Loucy (cell line): ENCODE measurements around the gene MRPL20.
A peak's percentile ranks its signal among the peaks of the same experiment; 100 is the strongest.
"Not testable (repeated sequence)": the region's sequence is repeated elsewhere in the genome, so short reads cannot be mapped to it uniquely, and the experiment has no call there.

Source experiments
- H2AFZ ChIP-seq: fragments of 200-600 bp; sonication (generic); 2 replicates; pipeline ENCODE4 v1.6.0; 2016; ENCODE audit warnings: antibody characterized with exemption, mild to moderate bottlenecking, low read length, moderate library complexity
- H3F3A ChIP-seq: fragments of 200-600 bp; 2 replicates; pipeline ENCODE4 v1.6.0; 2016; ENCODE audit warnings: antibody characterized with exemption, low read depth, mild to moderate bottlenecking
- H3K27me3 ChIP-seq: fragments of 200-600 bp; sonication (generic); 2 replicates; pipeline ENCODE4 v1.6.1; 2014; ENCODE audit warnings: low read length, mild to moderate bottlenecking; ENCODE audit not compliant: insufficient read depth, poor library complexity, severe bottlenecking
- H3K36me3 ChIP-seq: fragments of 200-600 bp; sonication (generic); 2 replicates; pipeline ENCODE4 v1.6.1; 2016; ENCODE audit warnings: low read length; ENCODE audit not compliant: insufficient read depth
- H3K4me1 ChIP-seq: fragments of 200-600 bp; sonication (generic); 2 replicates; pipeline ENCODE4 v1.5.1; 2014; ENCODE audit warnings: low read length, mild to moderate bottlenecking; ENCODE audit not compliant: insufficient read depth, poor library complexity, severe bottlenecking
- H3K4me2 ChIP-seq: fragments of 200-600 bp; sonication (generic); 2 replicates; pipeline ENCODE4 v1.6.0; 2014; ENCODE audit warnings: antibody characterized with exemption, low read length, low read depth, mild to moderate bottlenecking; ENCODE audit not compliant: poor library complexity, severe bottlenecking
- H3K4me3 ChIP-seq: fragments of 200-600 bp; sonication (generic); 2 replicates; pipeline ENCODE4 v1.5.1; 2014; ENCODE audit warnings: low read length, mild to moderate bottlenecking, mixed read lengths; ENCODE audit not compliant: poor library complexity, severe bottlenecking
- H3K79me2 ChIP-seq: fragments of 200-600 bp; sonication (generic); 2 replicates; pipeline ENCODE4 v1.6.1; 2014; ENCODE audit warnings: low read length; ENCODE audit not compliant: insufficient read depth
- H3K9ac ChIP-seq: fragments of 200-600 bp; sonication (generic); 2 replicates; pipeline ENCODE4 v1.6.0; 2014; ENCODE audit warnings: mild to moderate bottlenecking, low read depth, low read length, moderate library complexity; ENCODE audit not compliant: poor library complexity, severe bottlenecking
- H3K9me2 ChIP-seq: fragments of 200-600 bp; sonication (generic); replicated peaks from 2 replicates; pipeline ENCODE4 v1.6.1; 2016; ENCODE audit warnings: low read depth, low read length, mixed read lengths
- H3K9me3 ChIP-seq: fragments of 200-600 bp; sonication (generic); 2 replicates; pipeline ENCODE4 v1.6.1; 2014; ENCODE audit warnings: mild to moderate bottlenecking, antibody characterized with exemption, low read length, low read depth; ENCODE audit not compliant: insufficient read depth
- H4K20me1 ChIP-seq: fragments of 200-600 bp; sonication (generic); 2 replicates; pipeline ENCODE4 v1.6.0; 2014; ENCODE audit warnings: antibody characterized with exemption, low read length, mild to moderate bottlenecking; ENCODE audit not compliant: insufficient read depth, poor library complexity, severe bottlenecking
- CTCF ChIP-seq: fragments of 200-600 bp; sonication (generic); conservative IDR thresholded peaks from 2 replicates; pipeline ENCODE4 v1.5.1; 2014; ENCODE audit warnings: mild to moderate bottlenecking, antibody characterized with exemption, low read length
- EZH2phosphoT487 ChIP-seq: fragments of 200-600 bp; IDR thresholded peaks from 2 replicates; pipeline ENCODE4 v1.6.1; 2018; ENCODE audit warnings: antibody characterized with exemption, mild to moderate bottlenecking, moderate library complexity, borderline replicate concordance

MRPL20 gene

GRCh38 chr1:1406821-1407635 lies at the start of gene MRPL20:
TSS of gene MRPL20 (minus strand) at chr1:1407293. CDS start at chr1:1407217, 76 bp downstream.
- Histone ChIP-seq H3K9me3 (no peaks in the 10 kb centered on the region), H2AFZ (peak within 1 kb of the TSS; percentile 89), H3K27me3 (no peaks in the 10 kb centered on the region), H3K79me2 (peaks cover 66% of the 10 kb centered on the region), H3K4me1 (peaks cover 24% of the 10 kb centered on the region), H3K9me2 (no peaks in the 10 kb centered on the region), H3K36me3 (peaks cover 22% of the 10 kb centered on the region; the same call in 1 of the 2 replicates), H3K4me2 (peak within 1 kb of the TSS; percentile 98), H3K4me3 (peak within 1 kb of the TSS; percentile 99), H3K9ac (peak within 1 kb of the TSS; percentile 95), H4K20me1 (peaks cover 38% of the 10 kb centered on the region), H3F3A (no peaks in the 10 kb centered on the region)
- TF ChIP-seq CTCF (no peak), EZH2phosphoT487 (no peak)

- not testable (repeated sequence) for H3K4me2 ChIP-seq, H3F3A ChIP-seq, H3K4me1 ChIP-seq, H4K20me1 ChIP-seq, H3K79me2 ChIP-seq, H3K4me3 ChIP-seq, H3K9me3 ChIP-seq, H2AFZ ChIP-seq, H3K27me3 ChIP-seq, H3K36me3 ChIP-seq, H3K9ac ChIP-seq, H3K9me2 ChIP-seq
These were observed 49.7 kb upstream of the MRPL20 start for GRCh38 chr1:1456683-1457255.

- H3K4me1 ChIP-seq, H3K4me2 ChIP-seq, H3K79me2 ChIP-seq, H3K27me3 ChIP-seq, H4K20me1 ChIP-seq, H3F3A ChIP-seq, H2AFZ ChIP-seq, H3K9me3 ChIP-seq, H3K9ac ChIP-seq, H3K36me3 ChIP-seq, H3K9me2 ChIP-seq, H3K4me3 ChIP-seq: not testable (repeated sequence)
These were observed 48.8 kb upstream of the MRPL20 start for GRCh38 chr1:1455934-1456333.

- no peak for TF ChIP-seq EZH2phosphoT487
- TF ChIP-seq CTCF: no peak
- no peaks in the 10 kb centered on the region for H3K27me3 ChIP-seq
- H3K79me2 ChIP-seq: no peaks in the 10 kb centered on the region
- H3K9me2 ChIP-seq: no peaks in the 10 kb centered on the region
- no peak overlapping the region for H3K4me2 ChIP-seq
- no peaks in the 10 kb centered on the region for H3K9me3 ChIP-seq
- no peaks in the 10 kb centered on the region for H4K20me1 ChIP-seq
- H3K4me3 ChIP-seq: no peak overlapping the region
- H3K9ac ChIP-seq: no peak overlapping the region
- no peaks in the 10 kb centered on the region for H3K4me1 ChIP-seq
- no peaks in the 10 kb centered on the region for H3K36me3 ChIP-seq
- H3F3A ChIP-seq: no peaks in the 10 kb centered on the region
- no peak overlapping the region for H2AFZ ChIP-seq
These were observed 48.3 kb upstream of the MRPL20 start for GRCh38 chr1:1455366-1455884.

- not testable (repeated sequence) for H3K79me2 ChIP-seq, H4K20me1 ChIP-seq, H3F3A ChIP-seq, H3K9ac ChIP-seq, H3K9me2 ChIP-seq, H3K9me3 ChIP-seq, H3K27me3 ChIP-seq, H3K4me3 ChIP-seq, H2AFZ ChIP-seq, H3K4me1 ChIP-seq, H3K4me2 ChIP-seq, H3K36me3 ChIP-seq
These were observed 47.4 kb upstream of the MRPL20 start for GRCh38 chr1:1454286-1455056.
